Measurements from ENCODE around the gene C6orf163.

The C6orf163 gene

GRCh38 chr6:87357479-87358196, 13.0 kb downstream of the C6orf163 start:
- DNase-seq (ENCODE audit: low spot score) = no peak

- no peak for DNase-seq (ENCODE audit: low spot score)
These were observed 20.1 kb downstream of the C6orf163 start for GRCh38 chr6:87364602-87365252.

- no peak for DNase-seq (ENCODE audit: low spot score)
These were observed 21.6 kb downstream of the C6orf163 start for GRCh38 chr6:87366072-87366827.

DNA sequence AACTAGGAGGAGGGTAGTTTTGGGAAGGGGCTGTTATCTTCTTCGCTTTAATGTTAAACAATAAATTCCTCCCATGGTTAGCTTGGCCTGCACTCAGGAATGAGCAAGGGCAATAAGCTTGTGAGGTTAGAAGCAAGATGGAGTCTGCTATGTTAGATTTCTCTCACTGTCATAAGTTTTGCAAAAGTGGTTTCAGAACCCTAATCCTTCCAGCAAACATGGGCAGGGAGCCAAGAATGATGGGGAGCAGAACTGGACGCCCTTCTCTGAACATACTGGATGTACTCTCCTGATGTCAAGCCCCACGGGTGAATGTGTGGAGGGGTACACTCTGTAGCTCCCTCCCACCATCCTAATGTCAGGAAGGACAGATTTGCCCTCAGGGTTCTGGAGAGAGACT, 22.3 kb downstream of the C6orf163 start:
- DNase-seq (ENCODE audit: low spot score) = no peak

DNA sequence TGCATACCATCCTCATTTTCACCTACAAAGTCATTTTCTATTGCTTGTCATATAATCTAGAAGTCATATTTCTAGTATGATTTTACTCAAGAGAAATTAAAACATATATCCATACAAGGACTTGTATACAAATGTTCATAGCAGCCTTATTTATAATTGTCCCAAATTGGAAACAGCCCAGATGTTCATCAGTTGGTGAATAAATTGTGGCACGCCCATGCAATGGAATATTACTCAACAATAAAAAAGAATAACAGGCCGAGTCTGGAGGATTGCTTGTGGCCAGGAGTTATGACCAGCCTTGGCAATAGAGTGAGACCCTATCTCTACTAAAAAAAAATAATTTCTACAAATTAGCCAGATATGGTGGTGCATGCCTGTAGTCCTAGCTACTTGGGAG, 28.8 kb downstream of the C6orf163 start:
- DNase-seq (ENCODE audit: low spot score) = no peak

DNA sequence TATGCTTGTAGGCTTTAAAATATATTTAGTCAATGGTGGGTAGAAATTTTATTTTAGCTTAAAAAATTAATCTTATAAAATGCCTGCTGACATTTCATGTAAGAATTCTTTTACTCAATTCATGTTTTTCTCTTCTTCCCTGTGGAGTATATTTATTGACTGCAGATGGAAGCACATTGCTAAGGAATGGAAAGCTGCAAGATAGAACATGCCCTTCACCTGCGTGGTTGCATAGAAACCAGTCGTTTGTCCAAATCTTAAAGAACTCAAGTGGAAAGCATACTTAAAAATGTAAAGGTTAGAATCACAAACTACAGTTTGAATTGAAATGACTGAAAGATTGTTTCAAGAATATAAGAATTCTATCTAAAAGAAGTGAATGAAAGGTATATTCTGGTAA, 30.7 kb downstream of the C6orf163 start:
- no peak for DNase-seq (ENCODE audit: low spot score)

- DNase-seq (ENCODE audit: low spot score) = no peak
These were observed 32.0 kb downstream of the C6orf163 start for GRCh38 chr6:87376643-87377042.

- DNase-seq (ENCODE audit: low spot score) = no peak
These were observed 34.3 kb downstream of the C6orf163 start for GRCh38 chr6:87378947-87379346.

- DNase-seq (ENCODE audit: low spot score) = no peak
These were observed 38.2 kb downstream of the C6orf163 start for GRCh38 chr6:87382861-87383260.

DNA sequence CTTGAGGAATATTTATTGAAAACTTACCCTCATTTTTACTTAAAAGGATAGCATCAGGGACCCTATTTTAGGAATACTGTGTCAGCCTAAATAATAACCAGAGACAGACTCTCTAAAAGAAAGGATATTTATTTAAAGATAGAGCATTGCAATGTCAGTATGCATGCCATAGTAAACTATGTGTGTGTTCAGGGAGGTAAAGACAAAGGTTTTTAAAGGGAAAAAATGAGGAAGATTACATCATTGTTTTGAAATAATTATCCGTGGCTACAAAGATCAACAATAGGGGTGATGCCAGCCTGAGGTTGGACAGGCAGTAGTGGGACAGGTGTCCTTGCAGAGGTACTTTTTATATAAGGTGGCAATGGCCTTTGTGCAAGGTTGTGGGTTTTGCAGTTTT, 39.4 kb downstream of the C6orf163 start:
- DNase-seq (ENCODE audit: low spot score) = no peak

GRCh38 chr6:87384449-87384848, 39.8 kb downstream of the C6orf163 start:
- no peak for DNase-seq (ENCODE audit: low spot score)

- DNase-seq (ENCODE audit: low spot score) = peak; percentile 14
These were observed 46.7 kb downstream of the C6orf163 start for GRCh38 chr6:87391334-87391733.

DNA sequence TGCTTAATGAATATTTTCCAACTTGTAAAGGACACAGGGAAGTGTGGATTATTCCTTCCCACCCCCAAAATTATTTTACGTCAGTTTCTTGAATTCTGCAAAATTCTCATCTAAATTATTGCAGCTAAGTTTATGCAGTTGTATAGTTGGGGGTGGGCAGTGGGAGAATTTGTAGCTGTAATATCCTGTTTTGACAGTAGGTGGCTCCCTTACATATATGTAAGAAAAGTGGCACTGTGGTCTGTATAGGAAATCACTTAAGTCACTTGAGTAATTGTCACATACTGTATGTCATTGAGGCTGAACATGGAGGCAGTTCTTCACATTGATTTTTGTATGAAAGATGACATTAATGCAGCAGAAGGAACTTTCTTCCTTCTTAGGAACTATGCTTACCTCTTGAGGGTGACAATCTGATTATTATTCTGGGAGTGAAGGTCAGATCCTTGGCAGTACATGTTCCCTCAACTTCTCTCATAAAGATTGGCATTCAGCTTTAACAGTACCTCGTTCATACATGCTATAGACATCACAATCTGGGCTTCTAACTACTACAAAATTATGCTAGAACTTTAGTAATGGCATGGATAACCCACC, 48.5 kb downstream of the C6orf163 start:
- DNase-seq (ENCODE audit: low spot score) = peak; percentile 74

GRCh38 chr6:87395431-87395830, 50.8 kb downstream of the C6orf163 start:
- no peak for DNase-seq (ENCODE audit: low spot score)

DNA sequence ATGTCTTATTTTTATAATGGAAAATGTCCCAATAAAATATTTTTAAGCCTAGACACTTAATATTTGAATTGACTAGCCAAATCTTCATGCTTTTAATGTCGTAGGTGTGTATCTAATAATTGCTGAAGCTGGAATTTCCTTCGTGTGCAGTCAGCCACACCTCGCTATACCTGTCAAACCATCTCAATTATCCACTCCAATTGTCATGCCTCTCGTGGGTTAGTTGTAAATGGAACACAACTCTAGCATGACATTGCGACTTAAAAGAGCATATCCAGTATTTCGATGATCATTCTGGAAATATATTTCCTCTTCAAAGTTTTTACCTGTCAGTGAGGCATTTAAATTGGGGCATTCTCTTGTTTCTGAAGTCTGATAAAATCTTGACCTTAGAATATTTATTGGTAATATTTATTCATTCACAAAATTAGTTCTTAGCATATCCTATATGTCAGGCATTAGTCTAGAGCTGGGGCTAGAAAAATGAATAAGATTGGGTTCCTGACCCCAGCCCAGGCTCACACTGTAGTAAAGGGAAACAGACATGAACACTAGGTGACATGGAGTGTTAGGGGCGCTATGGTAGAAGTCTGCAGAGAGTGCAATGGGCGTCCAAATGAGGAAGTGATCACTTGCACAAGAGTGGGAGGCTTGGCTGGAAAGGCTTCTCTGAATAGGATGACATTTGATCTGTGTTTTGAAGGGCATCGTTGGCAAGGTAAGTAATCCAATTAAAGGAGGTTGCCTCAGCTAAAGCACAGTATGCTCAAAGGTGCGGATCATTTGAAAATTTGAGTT, 52.2 kb downstream of the C6orf163 start:
- DNase-seq (ENCODE audit: low spot score) = peak; percentile 3

DNA sequence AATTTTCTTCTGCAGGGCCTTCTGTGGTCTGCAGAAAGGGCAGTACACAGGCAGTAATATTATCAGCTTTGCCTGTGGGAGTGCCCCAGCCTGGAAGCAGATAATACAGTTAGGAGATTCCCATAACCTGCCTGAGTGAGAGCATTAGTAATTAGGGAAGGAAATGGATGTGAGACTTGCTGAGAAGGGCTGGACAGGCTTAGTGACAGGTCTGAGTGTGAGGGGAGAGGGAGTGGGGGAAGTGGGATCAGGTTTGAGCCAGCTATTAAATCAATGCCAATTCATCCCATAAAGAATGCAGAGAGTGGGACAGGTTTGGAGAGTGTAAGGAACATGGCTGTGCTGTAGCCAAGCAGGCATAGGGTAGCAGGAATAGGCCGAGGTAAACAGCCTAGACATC, 53.0 kb downstream of the C6orf163 start:
- DNase-seq (ENCODE audit: low spot score) = no peak

DNA sequence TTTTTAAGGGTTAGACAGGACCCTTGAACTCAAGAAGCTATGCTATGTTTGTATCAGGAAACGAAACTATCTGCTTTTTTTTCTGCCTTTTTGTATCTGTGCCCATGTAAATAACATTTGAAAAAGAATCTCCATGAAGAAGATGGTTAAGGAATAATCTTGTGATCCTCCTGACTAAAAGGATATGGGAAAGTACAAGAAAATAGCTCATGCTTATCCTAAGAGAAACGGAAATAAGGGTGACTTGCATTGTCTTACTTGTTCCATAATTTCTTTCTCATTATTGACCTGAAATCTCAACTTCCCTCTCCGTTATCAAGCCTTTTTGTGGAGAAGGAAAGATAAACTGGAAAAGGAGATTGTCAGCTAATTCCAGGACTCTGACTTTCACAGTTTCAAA, 57.2 kb downstream of the C6orf163 start:
- DNase-seq (ENCODE audit: low spot score) = no peak

DNA sequence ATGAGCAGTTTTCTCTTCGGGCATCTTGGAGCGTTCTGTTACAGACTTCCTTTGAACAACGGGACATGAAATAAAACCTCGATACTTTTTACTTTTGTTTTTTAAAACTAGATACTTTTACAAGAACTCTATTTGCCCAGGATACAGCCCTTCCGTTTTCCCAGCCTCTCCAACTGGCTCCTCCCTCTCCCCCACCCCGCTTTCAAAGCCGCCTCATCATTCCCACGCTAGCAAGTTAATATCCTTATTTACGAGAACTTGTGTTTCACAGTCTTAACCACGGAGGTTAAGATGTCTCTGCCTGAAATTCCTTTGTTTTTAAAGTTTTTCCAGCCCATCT, 62.9 kb downstream of the C6orf163 start:
- no peak for DNase-seq (ENCODE audit: low spot score)

- peak; percentile 81 for DNase-seq (ENCODE audit: low spot score)
These were observed 63.5 kb downstream of the C6orf163 start, which contains the start of gene CFAP206 for GRCh38 chr6:87407901-87408720. CFAP206 (plus strand) TSS chr6:87407972; CDS start chr6:87409840, 1,868 bp downstream.

DNA sequence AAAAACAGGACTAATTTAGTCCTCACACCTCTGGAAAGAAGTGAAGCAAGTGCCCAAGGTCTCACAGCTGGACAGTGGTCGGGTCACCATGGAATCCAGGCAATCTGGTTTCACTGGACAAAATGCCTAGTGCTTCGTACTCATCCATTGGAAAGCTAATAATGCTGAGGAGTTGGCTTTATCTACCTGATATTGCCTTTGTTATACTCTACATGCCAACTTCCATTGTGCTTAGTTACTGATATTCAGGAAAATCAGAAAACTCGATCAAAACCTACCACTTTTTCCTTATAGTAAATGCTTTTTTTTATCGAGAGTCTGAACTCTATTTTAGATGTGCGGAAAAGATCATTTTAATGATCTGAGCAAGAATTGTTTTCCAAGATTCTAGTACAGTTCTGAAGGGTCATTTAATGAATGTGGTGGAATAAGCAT, 64.1 kb downstream of the C6orf163 start:
- no peak for DNase-seq (ENCODE audit: low spot score)

Data from globus pallidus (tissue), 1 donor.